Cardiac septum (tissue), 1 donor: ENCODE data around the gene ILF2. TPM values are rescaled to one million over a fixed set of nuclear protein-coding genes. Genes with fewer than 3 reads are reported as not detected.
"Not testable (repeated sequence)": the region's sequence is repeated elsewhere in the genome, so short reads cannot be mapped to it uniquely, and the experiment has no call there.

Experiments used
- DNase-seq: peaks from one replicate; pipeline ENCODE4 v3.0.0-alpha.2; 2020; ENCODE audit warnings: low spot score
- intact Hi-C: fragments of 100-400 bp; cut with DNase I; formaldehyde crosslinking; loops from one replicate; pipeline ENCODE4 v1.14.0; 2022
- long read RNA-seq: library from polyadenylated mRNA; unstranded; transcript quantifications from one replicate; pipeline ENCODE4 v2.0.0, GENCODE V29; 2021
- total RNA-seq: library from RNA; stranded (reverse); fragmentation: NEBNext Ultra II Directional; extraction: Animal tissue kit (Norgen Biotek cat#: 25700); gene quantifications from one replicate; pipeline ENCODE4 v1.2.1, GENCODE V29; 2021
- donor health status: DM: no; HTN: no; CAD: no.

Gene ILF2
- 76.5 TPM for total RNA-seq
- long read RNA-seq, transcript ILF2-201 (14 exons, 1,659 nt): major isoform, 93 of 103 reads
- long read RNA-seq, partial matches to known transcripts: 7 of 103 reads
- long read RNA-seq, other reads (novel, unspliced or antisense): 3 of 103 reads

DNA sequence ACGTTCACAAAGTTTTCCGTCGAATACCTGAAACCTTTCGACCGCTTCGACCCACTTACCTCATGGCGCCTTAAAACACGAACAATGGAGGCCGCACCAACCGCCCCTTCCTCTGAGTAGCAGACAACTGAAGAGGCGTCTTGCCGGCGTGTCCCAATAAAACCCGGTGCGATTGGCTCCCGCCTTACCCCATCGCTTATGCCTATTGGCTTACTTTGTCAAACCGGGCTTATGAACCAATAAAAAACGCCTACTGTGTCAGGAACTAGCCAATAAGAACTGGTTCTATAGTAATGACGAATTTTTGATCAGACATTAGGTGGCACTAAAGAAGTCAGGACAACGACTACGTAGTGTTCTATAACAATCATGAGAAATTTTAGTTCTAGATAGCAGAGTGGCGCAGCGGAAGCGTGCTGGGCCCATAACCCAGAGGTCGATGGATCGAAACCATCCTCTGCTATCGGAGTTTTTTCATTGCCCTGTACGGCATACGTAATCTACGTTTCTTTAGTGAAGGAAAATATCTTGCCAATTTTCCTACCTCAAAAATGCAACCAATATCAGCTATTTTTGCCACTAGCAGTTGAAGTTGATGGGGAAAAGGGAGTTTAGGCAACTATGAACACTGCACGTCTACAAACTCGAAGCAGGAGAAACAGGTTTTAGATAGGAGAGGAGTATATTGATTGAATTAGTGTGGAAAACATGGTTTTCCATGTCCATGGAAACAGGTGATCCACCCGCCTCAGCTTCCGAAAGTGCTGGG is at the start of gene ILF2:
ILF2 (minus strand) TSS at position 135 of the 769 bp plus-strand sequence; CDS start at position 64, 71 bp downstream.
- intact Hi-C loops: loop anchor here (2.0 to 5.0 kb wide), 4 partner anchors 44 to 306 kb away; partner anchors contain the start of genes JTB, S100A1 and S100A13

DNA sequence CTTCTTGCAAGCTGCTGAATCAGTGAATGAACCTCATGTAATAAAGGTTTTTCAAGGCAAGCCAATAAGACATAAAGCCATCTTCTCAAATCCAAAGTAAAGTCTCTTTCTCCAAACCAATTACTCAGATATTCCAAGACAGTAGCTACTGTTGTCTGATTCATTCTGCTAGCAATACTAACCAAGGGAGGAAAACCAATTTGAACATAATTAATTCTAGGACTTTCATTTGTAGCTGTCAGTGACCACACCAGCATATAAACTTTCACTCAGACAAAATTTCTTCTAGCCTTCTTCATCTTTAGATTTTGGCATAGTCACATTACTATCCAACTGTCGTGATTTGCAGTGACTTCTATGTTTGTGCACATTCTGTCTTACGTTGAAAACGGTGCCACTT is 46.5 kb upstream of the ILF2 start:
- intact Hi-C loops: no loop called here
- no peak for DNase-seq

More for the DNA sequence above, at the start of gene ILF2:
- DNase-seq: peak; percentile 96

DNA sequence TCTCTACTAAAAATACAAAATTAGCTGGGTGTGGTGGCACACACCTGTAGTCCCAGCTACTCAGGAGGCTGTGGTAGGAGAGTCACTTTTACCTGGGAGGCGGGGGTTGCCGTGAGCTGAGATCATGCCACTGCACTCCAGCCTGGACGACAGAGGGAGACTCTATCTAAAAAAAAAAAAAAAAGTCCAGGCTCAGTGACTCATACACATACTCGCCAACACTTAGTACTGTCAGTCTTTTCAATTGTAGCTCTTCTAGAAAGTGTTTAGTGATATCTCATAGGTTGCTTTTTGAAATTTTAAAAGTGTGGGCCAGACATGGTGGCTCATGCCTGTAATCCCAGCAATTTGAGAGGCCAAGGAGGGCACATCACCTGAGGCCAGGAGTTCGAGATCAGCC is 45.4 kb upstream of the ILF2 start:
- intact Hi-C loops, DNase-seq: not testable (repeated sequence)

DNA sequence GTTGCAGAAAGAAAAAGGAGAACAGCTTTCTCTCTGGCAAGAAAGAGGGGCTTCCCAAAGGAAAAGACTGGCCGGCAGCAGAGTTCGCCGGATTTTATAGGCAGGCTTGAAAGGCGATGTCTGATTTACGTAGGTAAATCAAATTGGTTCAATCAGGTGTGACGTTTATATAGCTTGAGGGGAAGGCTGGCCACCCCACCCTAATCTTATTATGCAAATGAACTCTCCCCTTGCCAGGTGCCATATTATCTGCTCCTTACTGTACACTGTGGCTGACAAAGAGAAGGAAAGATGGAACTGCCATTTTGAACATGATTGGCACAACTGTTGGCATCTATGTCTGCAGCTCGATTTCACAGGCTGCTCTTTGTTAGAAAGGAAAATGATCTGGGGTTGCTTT is 40.2 kb upstream of the ILF2 start:
- DNase-seq: no peak
- intact Hi-C loops: no loop called here

DNA sequence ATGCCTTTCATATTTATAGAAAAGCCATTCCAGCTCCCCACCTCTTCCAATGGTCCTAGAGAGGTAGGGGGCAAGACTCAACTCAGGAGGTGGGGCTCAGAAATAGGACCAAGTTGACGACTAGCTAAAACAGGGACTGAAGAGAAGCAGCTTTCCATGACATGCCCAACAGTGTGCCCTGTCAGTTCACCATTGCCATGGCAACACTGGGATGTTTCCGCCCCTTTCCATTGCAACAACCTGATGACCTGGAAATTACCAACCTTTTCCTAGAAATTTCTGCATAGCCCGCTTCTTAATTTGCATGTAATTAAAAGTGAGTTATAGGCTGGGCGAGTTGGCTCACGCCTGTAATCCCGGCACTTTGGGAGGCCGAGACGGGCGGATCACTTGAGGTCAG is 34.7 kb upstream of the ILF2 start:
- intact Hi-C loops: no loop called here

DNA sequence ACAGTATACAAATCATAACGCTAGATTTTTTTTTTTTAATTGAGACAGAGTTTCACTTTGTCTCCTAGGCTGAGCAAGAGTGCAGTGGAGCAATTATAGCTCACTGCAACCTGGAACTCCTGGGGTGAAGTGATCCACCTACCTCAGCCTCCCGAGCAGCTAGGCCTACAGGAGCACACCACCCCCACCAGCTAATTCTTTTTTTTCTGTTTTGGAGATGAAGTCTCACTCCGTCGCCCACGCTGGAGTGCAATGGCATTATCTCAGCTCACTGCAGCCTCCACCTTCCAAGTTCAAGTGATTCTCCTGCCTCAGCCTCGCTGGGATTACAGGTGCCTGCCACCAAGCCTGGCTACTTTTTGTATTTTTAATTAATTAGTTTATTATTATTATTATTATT is 29.0 kb upstream of the ILF2 start:
- intact Hi-C loops: loop anchor here (5.0 kb wide), 1 partner anchor 63 kb away; no protein-coding TSS in a partner anchor
- DNase-seq: no peak

More for the DNA sequence above, 34.7 kb upstream of the ILF2 start:
- DNase-seq: no peak

DNA sequence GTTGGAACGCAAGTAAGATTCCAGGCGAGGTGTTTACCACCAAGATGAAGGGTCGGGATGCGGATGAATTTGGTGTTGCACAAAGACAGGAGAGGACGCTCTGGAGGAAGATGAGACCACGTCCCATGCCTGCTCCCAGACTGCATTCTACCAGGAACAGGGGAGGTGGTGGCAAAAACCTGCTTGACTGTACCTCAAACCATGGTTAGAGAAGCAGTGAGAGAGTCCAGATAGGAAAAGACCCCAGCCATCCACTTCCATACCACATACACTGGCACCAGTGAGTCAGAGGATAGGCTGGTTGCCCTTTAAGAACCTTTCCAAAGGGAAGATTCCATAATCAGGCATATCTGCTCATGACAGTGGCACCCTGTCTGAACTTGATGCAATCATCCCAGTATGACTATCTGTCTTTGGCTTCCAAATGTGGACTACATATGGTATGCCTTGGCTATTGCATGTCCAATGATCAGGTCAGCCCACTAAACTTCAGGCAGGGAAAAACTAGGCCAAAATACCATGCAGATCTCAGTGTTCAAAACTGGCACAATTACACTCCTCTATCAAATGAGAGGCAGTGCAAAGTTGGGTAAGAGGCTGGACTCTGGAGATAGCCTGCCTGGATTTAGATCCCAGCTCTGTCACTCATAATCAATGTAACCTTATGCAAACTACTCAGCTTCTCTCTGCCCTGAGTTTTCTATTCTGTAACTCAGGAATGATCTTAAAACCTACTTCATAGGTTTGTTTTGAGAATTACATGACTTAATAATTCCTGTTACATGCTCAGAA is 28.3 kb upstream of the ILF2 start:
- intact Hi-C loops: loop anchor here (5.0 kb wide), 1 partner anchor 63 kb away; no protein-coding TSS in a partner anchor
- no peak for DNase-seq

DNA sequence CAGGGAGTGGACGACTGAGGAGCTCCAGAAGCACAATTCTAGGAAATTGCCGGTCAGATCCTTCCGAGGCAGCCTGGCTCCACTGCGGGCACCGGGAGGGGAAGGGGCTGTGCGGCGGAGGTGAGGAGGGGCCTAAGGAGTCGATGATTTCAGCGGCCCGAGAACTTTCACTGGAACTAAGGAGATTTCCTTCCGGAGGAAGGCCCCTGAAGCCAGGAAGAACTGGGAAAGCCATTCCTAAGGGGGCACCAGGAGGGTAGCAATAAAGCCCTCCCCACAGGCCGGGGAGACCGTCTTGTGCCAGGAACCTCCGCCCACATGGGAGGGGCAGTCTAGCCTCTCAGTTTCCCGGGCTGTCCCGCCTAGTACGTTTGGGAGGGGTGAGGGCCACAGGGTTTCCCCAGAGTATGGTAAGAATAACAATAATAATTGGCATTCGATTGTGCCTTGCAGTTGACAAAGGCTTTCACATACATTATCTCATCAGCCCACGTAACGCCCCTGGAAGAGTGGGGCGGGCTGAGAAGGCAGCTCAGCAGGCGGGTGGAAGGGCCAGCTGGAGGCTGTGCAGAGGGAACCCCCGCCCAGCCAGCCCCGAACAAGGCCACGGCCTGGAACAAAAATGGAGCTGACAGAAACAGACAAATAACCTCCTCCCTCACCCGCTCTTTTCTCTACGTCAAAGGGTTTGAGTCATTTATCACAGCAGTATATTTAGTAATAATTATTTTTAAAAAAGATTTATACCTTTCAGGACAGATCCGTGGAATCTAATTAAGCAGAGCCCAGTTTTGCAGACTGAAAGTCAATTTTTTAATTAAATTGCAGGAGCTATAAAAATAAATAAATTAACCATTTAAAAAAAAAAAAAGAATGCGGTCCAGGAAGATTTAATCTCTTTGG is 27.5 kb upstream of the ILF2 start:
- peak; percentile 89 for DNase-seq
- intact Hi-C loops: loop anchor here (5.0 kb wide), 1 partner anchor 64 kb away; no protein-coding TSS in a partner anchor

DNA sequence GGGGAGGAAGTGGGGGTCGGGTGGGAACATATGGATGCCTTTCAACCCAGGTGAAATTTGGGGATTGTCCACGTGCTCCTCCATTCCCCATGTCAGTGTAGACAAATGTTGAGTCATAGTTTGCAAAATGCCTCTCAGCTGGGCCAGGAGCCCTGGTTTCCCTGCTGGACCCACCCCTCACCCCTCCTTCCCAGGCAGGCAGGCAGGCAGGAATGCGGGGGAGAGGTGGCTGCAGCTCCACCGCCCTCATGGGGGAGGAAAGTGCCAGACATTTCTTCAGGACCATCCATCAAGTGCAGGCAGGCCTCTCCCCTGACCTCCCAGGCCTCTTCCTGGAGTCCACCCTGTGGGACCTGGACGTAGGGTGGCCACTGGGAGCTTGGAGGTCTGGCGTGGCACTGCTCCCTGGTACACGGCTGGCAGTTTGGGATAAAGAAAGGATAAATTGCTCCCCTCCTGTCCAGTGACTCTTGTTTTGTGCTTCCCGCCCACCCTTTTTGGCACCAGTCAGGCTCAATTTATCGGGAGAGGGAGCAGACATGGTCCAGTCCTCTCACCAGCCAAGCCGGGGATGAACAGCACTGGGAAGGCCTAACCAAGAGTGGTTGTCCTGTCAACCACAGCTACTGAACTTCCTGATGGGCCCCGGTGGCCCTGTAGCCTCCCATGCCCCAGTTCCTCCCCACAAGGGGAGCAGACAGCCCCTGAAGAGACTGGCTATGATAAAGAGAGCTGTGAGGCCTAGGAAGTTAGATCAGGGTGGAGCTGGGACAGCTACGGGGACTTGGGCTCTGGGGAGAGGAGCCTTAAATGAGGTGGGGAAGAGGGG is 26.6 kb upstream of the ILF2 start:
- no peak for DNase-seq
- intact Hi-C loops: loop anchor here (2.0 to 5.0 kb wide), 2 partner anchors 19 to 65 kb away; partner anchors contain the start of gene NPR1

DNA sequence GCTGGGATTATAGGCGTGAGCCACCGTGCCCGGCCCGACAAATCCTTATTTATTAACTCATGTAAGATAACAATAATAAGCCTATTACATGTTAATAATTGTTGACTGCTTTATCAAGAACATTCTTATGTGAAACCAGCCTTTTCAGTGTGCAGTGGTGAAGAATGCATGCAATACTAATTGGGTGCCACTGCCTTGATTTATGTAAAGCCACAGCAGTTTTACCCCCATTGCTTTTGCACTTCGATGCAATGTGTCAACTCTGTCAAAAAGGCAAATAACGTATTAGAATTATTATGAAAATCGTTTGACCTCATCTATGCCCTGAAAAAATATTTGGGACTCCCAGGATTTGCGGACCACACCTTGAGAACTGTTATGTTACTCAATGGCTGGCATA is 25.9 kb upstream of the ILF2 start:
- DNase-seq: no peak
- intact Hi-C loops: loop anchor here (2.0 to 5.0 kb wide), 2 partner anchors 18 to 66 kb away; partner anchors contain the start of gene NPR1

DNA sequence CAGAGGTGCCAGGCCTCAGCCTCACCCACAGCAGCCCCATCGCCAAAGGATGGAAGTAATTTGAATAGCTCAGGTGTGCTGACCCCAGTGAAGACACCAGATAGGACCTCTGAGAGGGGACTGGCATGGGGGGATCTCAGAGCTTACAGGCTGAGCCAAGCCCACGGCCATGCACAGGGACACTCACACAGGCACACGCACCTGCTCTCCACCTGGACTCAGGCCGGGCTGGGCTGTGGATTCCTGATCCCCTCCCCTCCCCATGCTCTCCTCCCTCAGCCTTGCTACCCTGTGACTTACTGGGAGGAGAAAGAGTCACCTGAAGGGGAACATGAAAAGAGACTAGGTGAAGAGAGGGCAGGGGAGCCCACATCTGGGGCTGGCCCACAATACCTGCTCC is 22.7 kb upstream of the ILF2 start:
- DNase-seq: no peak
- intact Hi-C loops: no loop called here

DNA sequence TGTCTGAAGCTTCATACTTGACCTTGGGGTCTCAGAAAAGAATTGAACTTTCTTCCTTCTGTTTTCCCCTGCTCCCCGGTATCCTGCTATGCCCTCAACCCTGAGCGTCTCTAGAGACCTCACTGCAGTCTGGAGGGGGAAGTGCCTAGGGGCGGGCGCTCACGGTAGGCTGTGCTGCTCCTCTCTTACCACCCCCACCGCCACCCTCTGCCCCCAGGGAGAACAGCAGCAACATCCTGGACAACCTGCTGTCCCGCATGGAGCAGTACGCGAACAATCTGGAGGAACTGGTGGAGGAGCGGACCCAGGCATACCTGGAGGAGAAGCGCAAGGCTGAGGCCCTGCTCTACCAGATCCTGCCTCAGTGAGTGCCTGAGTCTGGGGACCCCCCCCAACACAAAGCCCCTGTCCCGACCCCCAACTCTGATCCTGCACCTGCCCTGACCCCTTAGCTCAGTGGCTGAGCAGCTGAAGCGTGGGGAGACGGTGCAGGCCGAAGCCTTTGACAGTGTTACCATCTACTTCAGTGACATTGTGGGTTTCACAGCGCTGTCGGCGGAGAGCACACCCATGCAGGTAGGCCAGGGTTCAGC is 18.0 kb upstream of the ILF2 start:
- intact Hi-C loops: no loop called here
- DNase-seq: no peak

DNA sequence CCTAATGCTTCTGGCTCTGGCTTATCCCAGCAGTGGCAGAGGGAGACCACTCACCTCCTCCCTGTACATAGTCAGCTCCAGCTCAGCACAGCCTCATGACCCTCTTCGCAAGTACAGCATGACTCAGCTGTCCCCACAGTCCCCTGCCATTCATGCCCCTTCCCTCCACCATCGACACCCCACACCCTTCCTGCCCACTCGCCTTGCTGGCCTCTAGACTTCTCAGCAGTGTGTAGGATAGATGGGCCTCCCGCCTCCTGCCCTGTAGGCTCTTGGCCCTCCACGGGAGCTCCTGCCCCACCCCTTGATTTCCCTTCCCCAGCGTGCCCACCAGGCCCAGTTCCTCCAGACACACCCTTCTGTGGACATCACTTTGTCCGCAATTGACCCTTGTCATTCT is 17.5 kb upstream of the ILF2 start:
- no peak for DNase-seq
- intact Hi-C loops: no loop called here

DNA sequence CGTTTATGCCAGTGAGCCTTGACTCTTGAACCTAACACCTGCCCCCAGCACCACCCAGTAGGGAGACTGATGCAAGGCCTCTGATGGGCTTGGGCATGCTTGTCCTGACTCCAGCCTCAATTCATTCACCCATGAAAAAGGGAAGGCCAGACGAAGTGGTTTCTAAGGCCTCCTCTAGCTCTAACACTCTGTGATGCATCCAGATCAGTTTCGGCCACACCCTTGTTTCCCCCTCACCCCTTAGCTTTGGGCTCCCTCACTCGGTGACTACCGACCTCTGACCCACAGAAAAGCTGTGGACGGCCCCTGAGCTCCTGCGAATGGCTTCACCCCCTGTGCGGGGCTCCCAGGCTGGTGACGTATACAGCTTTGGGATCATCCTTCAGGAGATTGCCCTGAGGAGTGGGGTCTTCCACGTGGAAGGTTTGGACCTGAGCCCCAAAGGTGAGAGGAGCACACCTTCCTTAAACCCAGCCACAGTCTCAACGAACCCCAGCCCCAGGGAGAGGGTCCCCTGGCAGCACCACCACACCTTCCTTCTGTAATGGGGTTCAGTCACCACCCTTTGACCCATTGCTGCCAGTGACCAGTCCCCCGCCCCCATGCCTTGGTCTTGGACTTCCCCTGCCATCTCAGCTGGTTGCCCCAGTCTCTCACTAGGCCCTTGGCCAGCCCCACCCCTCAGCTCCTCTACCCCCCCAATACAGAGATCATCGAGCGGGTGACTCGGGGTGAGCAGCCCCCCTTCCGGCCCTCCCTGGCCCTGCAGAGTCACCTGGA is 16.7 kb upstream of the ILF2 start:
- DNase-seq: no peak
- intact Hi-C loops: no loop called here

DNA sequence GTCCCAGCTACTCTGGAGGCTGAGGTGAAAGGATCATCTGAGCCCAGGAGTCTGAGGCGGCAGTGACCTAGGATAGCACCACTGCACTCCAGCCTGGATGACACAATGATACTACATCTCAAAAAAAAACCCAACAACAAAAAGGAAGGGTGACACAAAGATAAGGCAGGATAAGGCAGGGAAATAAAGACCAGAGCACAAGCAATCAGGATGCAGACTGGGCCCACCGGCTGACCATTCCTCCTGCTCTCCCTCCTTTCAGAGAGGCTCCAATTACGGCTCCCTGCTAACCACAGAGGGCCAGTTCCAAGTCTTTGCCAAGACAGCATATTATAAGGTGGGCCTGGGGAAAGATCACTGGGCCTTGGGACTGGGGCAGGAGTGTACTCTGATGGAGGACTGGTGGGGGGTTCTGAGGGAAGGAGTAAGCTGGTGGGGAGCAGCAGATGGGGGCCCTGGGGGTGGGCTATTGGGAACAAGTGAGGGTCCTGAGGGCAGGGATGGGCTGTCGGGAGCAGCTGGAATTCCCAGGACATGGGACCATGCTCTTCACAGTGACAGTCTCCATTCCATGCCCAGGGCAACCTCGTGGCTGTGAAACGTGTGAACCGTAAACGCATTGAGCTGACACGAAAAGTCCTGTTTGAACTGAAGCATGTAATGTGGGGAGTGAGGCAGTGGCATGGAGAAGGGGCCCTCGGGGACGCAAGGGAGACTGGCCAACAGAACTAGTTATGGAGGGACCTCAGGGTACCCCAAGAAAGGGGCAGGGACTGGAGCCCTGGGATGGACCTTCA is 14.9 kb upstream of the ILF2 start:
- intact Hi-C loops: no loop called here
- no peak for DNase-seq

DNA sequence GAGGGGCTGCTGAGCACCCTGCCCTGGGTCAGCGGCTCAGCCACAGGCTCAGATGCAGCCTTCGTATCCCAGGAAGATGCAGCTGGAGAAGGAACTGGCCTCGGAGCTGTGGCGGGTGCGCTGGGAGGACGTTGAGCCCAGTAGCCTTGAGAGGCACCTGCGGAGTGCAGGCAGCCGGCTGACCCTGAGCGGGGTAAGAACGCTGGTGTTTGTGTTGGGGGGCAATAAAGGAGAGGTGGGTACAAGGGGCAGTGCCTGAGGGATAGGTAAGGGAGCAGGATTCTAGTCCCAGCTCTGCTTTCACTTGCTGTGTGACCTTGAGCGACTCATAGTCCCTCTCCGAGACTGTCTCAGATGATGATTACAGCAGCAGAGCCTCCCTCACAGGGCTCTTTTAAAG is 14.1 kb upstream of the ILF2 start:
- no peak for DNase-seq
- intact Hi-C loops: no loop called here
